Measurements from ENCODE around the gene VN1R2.
"Not testable (repeated sequence)": the region's sequence is repeated elsewhere in the genome, so short reads cannot be mapped to it uniquely, and the experiment has no call there.

VN1R2 gene, protein sequence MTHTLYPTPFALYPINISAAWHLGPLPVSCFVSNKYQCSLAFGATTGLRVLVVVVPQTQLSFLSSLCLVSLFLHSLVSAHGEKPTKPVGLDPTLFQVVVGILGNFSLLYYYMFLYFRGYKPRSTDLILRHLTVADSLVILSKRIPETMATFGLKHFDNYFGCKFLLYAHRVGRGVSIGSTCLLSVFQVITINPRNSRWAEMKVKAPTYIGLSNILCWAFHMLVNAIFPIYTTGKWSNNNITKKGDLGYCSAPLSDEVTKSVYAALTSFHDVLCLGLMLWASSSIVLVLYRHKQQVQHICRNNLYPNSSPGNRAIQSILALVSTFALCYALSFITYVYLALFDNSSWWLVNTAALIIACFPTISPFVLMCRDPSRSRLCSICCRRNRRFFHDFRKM

DNA sequence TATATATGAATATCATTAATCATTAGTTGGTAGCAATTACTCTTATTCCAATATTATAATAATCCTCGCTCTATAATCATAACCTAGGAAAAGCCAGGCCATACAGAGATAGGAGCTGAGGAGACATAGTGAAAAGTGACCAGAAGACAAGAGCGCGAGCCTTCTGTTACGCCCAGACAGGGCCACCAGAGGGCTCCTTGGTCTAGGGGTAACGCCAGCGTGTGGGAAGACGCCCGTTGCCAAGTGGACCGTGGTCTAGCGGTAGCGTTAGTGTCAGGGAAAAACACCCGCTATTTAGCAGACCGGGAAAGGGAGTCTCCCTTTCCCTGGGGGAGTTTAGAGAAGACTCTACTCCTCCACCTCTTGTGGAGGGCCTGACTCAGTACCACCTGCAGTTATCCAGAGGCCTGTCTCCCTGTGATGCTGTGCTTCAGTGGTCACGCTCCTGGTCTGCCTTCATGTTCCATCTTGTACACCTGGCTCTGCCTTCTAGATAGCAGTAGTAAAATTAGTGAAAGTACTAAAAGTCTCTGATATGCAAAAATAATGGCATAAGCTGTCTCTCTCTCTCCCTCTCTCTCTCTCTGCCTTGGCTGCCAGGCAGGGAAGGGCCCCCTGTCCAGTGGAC, at the start of gene VN1R2:
TSS of gene VN1R2 (plus strand) at position 578 of the 628 bp plus-strand sequence. CDS start 84 bp downstream, outside the sequence.
- H3K36me3 ChIP-seq (ENCODE audit: insufficient read depth, low read length); H3K4me3 ChIP-seq (ENCODE audit: low read depth, low read length, poor library complexity, severe bottlenecking); H3K79me2 ChIP-seq (ENCODE audit: insufficient read depth, low read length); H3F3A ChIP-seq (ENCODE audit: insufficient read depth, low read length); H4K20me1 ChIP-seq (ENCODE audit: insufficient read depth, low read length); H3K9me2 ChIP-seq (ENCODE audit: low read depth, low read length); H3K27me3 ChIP-seq (ENCODE audit: insufficient read depth, low read length); H3K4me1 ChIP-seq (ENCODE audit: insufficient read depth, low read length, severe bottlenecking); H3K9ac ChIP-seq (ENCODE audit: low read length); H2AFZ ChIP-seq (ENCODE audit: low read length); H3K4me2 ChIP-seq (ENCODE audit: low read length); H3K9me3 ChIP-seq (ENCODE audit: low read length); H3K27ac ChIP-seq (ENCODE audit: low read depth, low read length, poor library complexity, severe bottlenecking): not testable (repeated sequence)

DNA sequence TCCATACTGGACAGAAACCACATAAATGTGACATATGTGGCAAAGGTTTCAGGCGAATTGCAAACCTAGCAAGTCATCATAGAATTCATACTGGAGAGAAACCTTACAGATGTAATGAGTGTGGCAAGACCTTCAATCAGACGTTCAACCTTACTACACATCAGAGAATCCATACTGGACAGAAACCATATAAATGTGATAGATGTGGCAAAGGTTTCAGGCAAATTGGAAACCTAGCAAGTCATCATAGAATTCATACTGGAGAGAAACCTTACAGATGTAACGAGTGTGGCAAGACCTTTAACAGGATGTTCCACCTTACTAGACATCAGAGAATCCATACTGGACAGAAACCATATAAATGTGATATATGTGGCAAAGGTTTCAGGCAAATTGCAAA, 46.5 kb upstream of the VN1R2 start:
- not testable (repeated sequence) for H3K9ac ChIP-seq (ENCODE audit: low read length); H3K4me3 ChIP-seq (ENCODE audit: low read depth, low read length, poor library complexity, severe bottlenecking); H3K4me2 ChIP-seq (ENCODE audit: low read length); H4K20me1 ChIP-seq (ENCODE audit: insufficient read depth, low read length); H3F3A ChIP-seq (ENCODE audit: insufficient read depth, low read length); H3K4me1 ChIP-seq (ENCODE audit: insufficient read depth, low read length, severe bottlenecking); H3K27ac ChIP-seq (ENCODE audit: low read depth, low read length, poor library complexity, severe bottlenecking); H3K36me3 ChIP-seq (ENCODE audit: insufficient read depth, low read length); H3K9me2 ChIP-seq (ENCODE audit: low read depth, low read length); H3K27me3 ChIP-seq (ENCODE audit: insufficient read depth, low read length); H2AFZ ChIP-seq (ENCODE audit: low read length); H3K79me2 ChIP-seq (ENCODE audit: insufficient read depth, low read length)
- H3K9me3 ChIP-seq (ENCODE audit: low read length), result peaks cover 21% of the 10 kb centered on the region

DNA sequence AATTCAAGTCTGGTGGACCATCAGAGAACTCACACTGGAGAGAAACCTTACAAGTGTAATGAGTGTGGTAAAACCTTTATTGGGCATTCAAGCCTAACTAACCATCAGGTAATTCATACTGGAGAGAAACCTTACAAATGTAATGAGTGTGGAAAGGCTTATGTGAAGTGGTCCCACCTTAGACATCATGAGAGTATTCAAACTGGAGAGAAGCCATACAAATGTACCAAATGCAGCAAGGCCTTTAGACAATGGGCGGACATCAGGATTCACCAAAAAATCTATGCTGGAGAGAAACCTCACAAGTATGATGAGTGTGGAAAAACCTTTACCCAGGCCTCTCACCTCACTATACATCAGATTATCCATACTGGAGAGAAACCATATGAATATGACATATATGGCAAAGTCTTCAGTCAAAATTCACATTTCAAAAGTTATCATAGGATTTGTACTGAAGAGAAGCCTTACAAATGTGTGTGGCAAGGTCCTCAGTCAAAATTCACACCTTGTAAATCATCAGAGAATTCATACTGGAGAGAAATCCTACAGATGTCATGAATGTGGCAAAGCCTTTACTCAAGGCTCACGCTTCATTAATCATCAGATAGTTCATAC, 45.3 kb upstream of the VN1R2 start:
- no peak overlapping the region for H3K27ac ChIP-seq (ENCODE audit: low read depth, low read length, poor library complexity, severe bottlenecking)
- no peak overlapping the region for H3K4me2 ChIP-seq (ENCODE audit: low read length)
- no peaks in the 10 kb centered on the region for H3K79me2 ChIP-seq (ENCODE audit: insufficient read depth, low read length)
- H3K27me3 ChIP-seq (ENCODE audit: insufficient read depth, low read length), result no peaks in the 10 kb centered on the region
- no peaks in the 10 kb centered on the region for H3K4me1 ChIP-seq (ENCODE audit: insufficient read depth, low read length, severe bottlenecking)
- H3F3A ChIP-seq (ENCODE audit: insufficient read depth, low read length), result no peaks in the 10 kb centered on the region
- H3K9me2 ChIP-seq (ENCODE audit: low read depth, low read length), result no peaks in the 10 kb centered on the region
- H3K36me3 ChIP-seq (ENCODE audit: insufficient read depth, low read length), result no peaks in the 10 kb centered on the region
- H3K4me3 ChIP-seq (ENCODE audit: low read depth, low read length, poor library complexity, severe bottlenecking), result no peak overlapping the region
- no peak overlapping the region for H3K9ac ChIP-seq (ENCODE audit: low read length)
- H3K9me3 ChIP-seq (ENCODE audit: low read length), result peaks cover 21% of the 10 kb centered on the region
- TF ChIP-seq, protein P1, sequence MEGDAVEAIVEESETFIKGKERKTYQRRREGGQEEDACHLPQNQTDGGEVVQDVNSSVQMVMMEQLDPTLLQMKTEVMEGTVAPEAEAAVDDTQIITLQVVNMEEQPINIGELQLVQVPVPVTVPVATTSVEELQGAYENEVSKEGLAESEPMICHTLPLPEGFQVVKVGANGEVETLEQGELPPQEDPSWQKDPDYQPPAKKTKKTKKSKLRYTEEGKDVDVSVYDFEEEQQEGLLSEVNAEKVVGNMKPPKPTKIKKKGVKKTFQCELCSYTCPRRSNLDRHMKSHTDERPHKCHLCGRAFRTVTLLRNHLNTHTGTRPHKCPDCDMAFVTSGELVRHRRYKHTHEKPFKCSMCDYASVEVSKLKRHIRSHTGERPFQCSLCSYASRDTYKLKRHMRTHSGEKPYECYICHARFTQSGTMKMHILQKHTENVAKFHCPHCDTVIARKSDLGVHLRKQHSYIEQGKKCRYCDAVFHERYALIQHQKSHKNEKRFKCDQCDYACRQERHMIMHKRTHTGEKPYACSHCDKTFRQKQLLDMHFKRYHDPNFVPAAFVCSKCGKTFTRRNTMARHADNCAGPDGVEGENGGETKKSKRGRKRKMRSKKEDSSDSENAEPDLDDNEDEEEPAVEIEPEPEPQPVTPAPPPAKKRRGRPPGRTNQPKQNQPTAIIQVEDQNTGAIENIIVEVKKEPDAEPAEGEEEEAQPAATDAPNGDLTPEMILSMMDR (IDR thresholded peaks at IDR 0.05; ENCODE audit: low read length), result no peak
- no peak for TF ChIP-seq EZH2 (IDR thresholded peaks at IDR 0.05; ENCODE audit: borderline replicate concordance, low read length)
- H4K20me1 ChIP-seq (ENCODE audit: insufficient read depth, low read length), result no peaks in the 10 kb centered on the region
- no peak overlapping the region for H2AFZ ChIP-seq (ENCODE audit: low read length)

DNA sequence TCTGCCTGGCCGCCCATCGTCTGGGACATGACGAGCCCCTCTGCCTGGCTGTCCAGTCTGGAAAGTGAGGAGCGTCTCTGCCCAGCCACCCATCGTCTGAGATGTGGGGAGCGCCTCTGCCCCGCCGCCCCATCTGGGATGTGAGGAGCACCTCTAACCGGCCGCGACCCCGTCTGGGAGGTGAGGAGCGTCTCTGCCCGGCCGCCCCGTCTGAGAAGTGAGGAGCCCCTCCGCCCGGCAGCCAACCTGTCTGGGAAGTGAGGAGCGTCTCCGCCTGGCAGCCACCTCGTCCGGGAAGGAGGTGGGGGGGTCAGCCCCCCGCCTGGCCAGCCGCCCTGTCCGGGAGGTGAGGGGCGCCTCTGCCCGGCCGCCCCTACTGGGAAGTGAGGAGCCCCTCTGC, 35.4 kb upstream of the VN1R2 start:
- not testable (repeated sequence) for H3K4me1 ChIP-seq (ENCODE audit: insufficient read depth, low read length, severe bottlenecking); H3F3A ChIP-seq (ENCODE audit: insufficient read depth, low read length); H3K4me2 ChIP-seq (ENCODE audit: low read length); H2AFZ ChIP-seq (ENCODE audit: low read length); H3K36me3 ChIP-seq (ENCODE audit: insufficient read depth, low read length); H3K27me3 ChIP-seq (ENCODE audit: insufficient read depth, low read length); H3K4me3 ChIP-seq (ENCODE audit: low read depth, low read length, poor library complexity, severe bottlenecking); H4K20me1 ChIP-seq (ENCODE audit: insufficient read depth, low read length); H3K27ac ChIP-seq (ENCODE audit: low read depth, low read length, poor library complexity, severe bottlenecking); H3K79me2 ChIP-seq (ENCODE audit: insufficient read depth, low read length); H3K9me2 ChIP-seq (ENCODE audit: low read depth, low read length); H3K9ac ChIP-seq (ENCODE audit: low read length)
- H3K9me3 ChIP-seq (ENCODE audit: low read length), result peaks cover 18% of the 10 kb centered on the region

Measured in OCI-LY1 (cell line).